Kidney capillary endothelial cell (primary cell): ENCODE data around the gene FABP3.
"Not testable (repeated sequence)": the region's sequence is repeated elsewhere in the genome, so short reads cannot be mapped to it uniquely, and the experiment has no call there.

Experiments used
- DNase-seq: peaks from one replicate; pipeline ENCODE4 v3.0.0-alpha.2; 2018; ENCODE audit warnings: low spot score

The FABP3 gene

DNA sequence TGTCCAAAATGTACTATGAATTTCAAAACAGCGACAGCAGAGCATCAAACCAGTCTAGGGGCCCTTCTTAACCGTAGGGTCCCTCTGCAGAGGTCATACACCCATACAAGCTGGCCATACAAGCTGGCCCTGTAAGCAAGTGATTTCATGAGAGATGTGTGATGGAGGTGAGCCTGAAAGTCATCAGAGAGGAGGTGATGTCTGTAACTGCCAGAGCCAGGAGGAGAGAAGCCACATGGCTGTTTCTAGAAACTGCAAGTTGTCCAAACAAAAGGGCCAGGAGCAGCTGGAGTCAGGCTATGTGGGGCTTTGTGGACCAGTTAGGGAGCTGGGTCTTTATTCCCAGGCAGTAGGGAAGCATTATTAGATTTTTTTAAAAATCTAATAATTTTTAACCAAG is 25.4 kb upstream of the FABP3 start:
- DNase-seq, result no peak

DNA sequence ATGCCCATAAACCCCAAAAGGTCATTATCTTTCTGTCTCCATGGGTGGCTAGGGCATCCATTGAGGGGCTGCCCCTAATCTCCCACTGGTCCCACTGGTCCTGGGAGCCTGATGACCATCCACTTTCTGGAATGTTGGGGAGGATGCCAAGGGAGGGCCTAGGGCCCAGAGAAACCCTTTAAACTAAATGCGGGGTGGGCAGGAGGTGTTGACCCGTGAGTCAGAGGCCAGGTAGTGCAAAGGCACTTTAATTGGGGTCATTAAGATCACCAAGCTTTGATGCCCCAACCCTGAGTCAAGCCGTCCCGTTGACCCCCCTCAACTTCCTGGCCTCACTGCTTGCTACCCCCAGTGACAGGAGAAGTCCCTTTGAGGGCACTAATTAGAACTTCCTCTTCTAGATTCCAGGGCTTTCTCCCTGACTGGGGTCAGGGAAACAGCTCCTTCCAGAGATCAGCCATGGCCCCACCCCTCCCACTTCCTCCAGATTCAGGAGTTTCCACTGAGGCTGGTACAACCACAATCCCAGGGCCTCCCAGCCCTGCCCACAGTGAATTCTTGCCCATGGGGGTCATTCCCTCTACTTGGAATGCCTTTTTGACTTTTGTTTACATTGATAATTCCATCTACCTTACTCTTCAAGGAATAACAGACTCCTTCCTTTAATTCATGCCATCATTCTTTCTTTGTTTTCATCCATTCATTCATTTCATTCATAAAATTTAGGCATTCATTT is 24.7 kb upstream of the FABP3 start:
- no peak for DNase-seq

DNA sequence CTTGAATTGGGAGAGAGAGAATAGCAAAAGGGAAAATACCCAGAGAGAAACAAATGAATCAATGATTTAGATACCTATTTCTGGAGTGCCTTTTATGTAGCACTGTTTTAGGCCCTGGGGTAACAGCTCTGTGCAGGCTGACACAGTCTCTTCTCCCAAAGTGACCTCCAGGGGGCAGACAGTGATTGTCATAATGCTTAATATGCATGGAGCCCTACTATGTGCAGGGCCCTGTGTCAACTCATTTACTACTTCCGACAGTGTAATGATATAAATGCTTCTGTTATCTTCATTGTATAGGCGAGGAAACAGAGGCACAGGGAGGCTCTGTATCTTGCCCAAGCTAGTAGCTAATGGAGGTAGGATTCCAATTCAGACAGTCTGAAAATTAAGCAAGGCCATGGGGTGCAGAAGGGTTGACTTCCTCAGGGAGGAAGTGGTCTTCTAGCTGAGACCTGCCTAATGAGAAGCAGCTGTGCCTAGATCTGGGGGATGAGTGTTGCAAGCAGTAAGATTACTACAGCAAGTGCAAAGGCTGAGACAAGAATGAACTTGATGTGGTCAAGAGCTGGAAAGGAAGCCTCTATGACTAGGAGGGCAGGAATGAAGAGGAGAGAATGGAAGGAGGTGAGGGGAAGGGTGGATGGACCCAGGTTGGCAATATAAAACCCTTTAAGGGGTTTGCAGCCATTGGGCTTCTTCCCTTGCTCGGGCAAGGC is 23.9 kb upstream of the FABP3 start:
- DNase-seq, result no peak

DNA sequence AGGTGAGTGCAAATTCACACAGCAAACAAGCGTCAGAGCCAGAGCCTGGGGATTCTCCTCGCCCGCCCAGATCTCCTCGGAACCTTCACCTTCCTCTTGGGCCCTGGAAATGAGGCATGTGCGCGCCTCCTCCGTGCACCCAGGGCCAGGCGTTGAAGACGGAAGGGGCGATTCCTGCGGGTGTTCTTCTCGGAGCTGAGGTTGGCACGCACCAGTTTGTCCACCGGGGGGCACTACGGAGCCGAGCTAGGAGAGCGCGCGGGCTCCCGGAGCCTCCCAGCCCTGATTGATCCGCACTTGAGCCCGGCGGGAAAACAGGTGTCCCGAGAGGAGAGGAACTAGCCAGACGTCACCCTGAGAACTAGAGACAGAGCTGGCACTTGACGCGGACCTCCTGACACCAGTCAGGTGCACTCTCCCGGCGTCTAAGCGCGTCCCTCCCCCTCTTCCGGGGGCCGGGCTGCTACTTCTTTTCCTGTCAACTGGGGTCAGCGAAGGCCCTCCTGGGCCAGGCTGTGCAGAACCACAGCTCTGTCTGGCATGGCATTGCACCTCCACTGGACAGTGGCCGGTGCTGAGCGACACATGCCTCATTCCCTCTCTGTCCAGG is 21.8 kb upstream of the FABP3 start:
- peak; percentile 68 for DNase-seq

DNA sequence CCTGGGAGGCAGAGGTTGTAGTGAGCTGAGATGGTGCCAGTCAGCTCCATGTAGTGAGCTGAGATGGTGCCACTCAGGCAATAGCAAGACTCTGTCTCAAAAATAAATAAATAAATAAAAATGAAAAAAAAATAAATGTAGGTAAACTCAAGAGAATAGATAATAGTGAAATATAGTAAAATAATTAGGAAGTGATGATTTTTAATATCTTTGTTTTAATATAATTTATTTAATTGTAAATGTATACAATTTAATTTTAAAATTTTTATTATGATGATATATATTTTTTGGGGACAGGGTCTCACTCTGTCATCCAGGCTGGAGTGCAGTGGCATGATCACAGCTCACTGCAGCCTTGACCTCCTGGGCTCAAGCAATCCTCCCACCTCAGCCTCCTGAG is 20.6 kb upstream of the FABP3 start:
- DNase-seq, result no peak

DNA sequence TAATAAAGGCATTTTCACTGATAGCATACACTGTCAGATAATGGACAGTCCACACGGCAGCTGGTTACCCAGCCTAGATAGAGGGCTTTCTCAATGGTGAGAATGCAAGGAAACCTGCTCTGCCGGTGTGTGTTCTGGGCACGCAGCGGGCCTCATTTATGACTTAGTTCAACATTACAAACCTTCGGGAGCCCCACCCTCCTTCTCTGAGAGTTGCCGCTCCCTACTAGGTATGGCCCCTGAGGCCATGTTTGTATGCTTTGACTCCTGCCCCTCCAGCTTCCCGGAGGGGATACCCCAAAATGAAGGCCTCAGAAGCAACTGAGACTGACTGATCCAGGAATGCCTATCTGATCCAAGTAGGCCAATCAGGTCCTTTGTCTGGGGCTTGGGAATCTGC is 17.2 kb upstream of the FABP3 start:
- no peak for DNase-seq

DNA sequence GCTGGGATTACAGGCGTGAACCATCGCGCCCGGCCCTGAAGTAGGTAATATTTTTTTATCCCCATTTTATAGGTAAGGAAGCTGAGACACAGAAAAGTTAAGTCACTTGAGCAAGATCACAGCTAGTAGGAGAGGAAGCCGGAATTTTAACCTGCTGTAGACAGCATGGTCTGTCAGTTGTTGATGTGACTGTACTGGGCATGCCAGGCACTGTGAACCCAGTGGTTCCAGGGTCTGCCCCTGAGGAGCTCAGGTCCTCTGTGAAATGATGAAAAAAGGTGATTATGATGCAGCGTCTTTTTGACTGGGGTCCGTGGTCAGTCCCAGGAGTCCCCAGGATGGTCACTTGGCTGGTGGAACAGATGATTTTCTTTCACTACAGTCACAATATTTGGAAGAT is 16.7 kb upstream of the FABP3 start:
- DNase-seq, result no peak

DNA sequence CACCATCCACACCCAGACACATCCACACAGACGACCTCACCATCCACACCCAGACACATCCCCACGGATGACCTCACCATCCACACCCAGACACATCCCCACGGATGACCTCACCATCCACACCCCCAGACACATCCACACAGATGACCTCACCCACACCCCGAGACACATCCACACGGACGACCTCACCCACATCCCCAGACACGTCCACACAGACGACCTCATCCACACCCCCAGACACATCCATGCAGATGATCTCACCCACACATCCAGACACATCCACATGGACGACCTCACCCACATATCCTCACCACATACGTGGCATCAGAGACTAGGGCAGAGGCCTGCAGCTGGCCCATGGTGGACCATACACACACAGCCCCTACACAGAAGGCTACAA is 14.7 kb upstream of the FABP3 start:
- no peak for DNase-seq

DNA sequence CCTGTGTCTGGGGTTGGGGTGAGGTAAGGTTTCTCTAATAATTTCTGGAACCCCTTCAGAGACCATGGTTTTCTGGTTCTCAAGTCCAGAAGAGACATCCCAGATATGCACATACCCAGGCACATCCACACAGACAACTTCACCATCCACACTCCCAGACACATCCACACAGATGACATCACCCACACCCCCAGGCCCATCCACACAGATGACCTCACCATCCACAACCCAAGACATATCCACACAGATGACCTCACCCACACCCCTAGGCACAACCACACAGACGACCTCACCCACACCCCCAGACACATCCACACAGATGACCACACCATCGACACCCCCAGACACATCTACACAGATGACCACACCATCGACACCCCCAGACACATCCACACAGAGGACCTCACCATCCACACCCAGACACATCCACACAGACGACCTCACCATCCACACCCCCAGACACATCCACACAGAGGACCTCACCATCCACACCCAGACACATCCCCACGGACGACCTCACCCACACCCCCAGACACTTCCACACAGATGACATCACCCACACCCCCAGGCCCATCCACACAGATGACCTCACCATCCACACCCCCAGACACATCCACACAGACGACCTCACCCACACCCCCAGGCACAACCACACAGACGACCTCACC is 13.8 kb upstream of the FABP3 start:
- DNase-seq, result not testable (repeated sequence)

DNA sequence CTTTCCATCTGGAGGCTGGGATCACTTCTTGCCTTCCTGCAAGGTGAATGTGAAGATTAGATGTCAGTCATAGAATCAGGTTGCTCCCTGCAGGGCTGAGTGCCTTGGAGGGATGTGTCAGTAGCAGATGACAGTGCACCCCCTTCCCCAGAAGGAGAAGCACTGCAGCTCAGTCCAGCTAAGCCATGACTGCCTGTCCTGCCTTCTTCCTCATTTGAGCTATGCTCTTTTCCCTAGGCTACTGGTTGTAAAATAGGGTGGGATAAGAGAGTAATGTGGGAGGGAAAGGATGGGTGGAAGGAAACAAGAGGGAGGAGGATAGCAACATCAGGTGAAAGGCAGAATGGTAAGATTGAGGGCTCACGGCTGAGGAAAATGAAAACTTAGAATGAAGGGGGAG is 11.1 kb upstream of the FABP3 start:
- DNase-seq, result no peak

DNA sequence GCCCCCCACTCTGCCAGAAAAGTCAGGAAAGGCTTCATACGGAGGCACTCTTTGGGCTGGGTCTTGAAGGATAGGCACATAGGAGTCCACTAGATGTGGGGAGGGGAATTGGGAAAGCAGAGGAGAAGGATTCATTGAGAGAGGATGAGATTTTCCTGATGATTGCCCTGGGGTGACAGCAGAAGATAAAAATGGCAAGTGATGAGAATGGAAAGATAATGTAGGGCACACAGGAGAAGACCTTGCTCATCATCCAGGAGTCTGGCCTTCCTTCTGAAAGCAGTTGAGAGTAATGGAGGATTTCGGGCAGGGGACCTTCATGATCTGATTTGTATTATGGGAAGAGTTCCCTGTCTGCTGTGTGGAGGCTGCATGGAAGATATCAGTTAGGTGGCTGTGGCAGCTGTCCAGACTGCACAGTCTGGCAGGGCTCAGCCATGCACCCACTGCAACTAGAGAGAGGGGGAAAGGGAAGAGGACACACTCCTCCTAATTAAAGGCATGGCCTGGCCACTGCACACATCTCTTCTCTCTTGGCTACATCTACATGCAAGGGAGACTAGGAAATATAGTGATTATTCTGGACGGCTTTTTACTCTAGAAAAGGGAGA is 9.6 kb upstream of the FABP3 start:
- DNase-seq, result no peak

DNA sequence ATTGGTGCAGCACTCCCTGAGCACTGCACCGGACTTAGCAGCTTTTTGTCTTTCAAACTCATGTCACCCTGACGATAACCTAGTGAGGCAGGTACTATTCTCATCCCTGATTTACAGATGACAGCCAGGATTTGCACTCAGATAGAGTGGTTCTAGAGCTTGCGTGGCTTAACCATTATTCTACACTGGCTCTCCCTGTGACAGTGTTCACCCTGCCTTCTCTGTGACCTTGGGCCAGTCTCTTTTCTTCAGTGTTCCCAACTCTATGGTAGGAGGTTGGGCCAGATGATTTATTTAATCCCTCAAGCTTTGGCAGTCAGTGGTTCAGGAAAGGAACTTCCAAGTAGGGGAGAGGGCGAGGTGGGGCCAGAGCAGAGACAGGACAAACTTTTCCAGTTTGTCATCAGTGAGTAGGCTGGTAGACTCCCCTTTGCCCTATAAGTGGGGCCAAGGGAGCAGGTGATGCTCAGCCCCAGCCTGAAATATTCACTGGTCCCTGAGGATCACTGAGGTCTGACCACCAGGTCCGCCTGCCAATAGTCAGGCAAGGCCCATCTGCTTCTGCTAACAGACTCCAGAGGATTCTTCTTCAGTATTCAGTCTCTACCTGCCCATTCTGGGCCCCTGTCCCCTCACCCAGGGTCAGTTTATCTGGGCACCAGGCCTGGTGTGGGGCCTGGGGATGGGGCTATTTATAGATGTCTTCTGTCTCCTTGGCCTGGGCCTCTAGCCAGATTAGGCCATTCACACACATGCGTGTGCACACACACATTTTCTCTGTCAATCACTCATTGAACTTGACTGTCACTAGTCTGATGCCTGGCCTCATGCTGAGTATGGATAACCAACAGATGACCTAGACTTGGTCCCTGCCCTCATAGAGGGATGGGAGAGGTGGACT is 8.8 kb upstream of the FABP3 start:
- DNase-seq, result no peak

DNA sequence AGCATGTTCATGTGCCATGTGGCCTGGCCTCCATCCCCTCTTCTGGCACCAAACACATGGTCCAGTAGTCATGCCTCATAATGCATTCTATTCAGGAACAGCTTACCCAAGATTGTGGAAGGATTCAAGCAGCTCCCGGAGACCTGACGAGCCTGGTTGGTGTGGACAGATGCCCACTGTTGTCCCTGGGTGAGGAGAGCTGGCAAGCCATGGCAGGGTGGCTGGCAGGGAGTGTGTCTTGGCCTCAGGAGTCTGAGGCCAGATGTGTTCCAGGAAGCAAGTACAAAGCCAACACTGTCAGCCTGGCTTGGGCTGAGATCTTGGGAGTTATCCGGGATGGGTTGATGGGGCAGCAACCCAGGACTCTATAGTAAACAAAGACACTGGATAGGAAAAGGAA is 7.3 kb upstream of the FABP3 start:
- no peak for DNase-seq

DNA sequence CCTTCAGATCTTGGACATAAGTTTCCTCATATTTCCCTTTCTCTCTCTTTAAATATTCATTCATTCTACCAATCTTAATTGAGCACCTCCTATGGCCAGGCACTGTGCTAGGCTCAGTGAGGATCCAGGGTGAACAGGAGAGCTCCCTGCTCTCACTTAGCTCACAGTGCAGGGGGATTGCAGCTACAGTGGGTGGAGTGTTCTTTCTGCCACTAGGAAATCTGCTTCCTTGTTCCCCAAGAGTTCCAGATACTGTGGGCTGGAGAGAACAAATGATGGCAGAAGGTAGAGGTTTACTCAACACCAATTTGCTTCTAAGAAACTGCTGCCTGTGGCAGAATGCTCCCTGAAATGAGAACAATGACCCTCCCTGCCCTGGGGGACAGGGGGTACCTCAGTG is 5.1 kb upstream of the FABP3 start:
- DNase-seq, result no peak

DNA sequence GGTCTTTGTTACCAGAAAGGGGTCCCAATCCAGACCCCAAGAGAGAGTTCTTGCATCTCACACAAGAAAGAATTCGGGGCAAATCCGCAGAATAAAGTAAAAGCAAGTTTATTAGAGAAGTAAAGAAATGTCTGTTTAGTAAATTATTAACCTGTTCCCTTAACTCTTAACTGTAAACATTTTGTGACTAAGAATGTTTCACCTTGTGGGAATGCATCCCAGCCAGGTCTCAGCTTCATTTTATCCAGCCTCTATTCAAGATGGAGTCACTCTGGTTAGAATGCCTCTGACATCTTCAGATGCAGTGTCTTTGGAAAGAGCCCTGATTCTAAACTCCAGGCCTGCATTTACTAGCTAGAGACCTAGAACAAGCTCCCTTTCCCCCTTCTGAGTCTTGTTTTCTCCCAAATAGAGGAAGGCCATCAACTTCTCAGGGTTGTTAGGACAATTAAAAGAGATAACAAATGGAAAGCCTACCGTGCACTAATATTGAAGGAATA is 4.5 kb upstream of the FABP3 start:
- DNase-seq, result no peak

DNA sequence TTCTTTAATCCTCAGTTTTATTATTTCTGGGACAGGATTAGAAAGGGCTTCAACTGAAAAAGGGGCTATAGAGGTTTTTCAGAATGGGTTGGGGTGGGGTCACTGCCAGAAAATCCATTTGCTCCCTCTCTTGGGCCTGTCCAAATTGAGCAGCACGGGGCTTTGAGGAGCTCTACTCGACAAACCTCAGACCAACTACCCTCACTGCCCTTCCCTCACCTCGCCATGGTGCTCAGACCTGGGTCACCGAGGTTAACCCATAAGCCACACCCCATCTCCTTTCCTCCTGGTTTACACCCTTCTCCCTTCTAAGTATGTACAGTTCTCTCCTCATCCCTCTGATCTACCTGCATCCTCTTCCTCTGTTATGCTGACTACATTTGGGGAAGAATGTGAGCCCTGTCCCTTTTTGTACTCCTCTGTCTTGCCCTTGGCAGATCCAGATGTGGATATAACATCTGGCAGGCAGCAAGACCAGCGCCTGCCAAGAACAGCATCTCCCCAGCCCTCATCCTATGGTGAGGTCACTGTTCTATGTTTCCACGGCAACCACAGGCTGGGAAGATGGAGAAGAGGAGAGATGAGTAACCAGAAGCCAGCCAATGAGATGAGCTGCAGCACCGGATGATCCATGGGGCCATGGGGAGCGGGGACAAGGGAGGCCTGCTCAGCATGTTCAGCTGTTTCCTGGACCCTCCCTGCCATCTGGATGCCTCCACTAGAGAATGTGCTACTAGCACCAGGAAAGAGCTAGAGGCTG is 3.7 kb upstream of the FABP3 start:
- peak; percentile 99 for DNase-seq

DNA sequence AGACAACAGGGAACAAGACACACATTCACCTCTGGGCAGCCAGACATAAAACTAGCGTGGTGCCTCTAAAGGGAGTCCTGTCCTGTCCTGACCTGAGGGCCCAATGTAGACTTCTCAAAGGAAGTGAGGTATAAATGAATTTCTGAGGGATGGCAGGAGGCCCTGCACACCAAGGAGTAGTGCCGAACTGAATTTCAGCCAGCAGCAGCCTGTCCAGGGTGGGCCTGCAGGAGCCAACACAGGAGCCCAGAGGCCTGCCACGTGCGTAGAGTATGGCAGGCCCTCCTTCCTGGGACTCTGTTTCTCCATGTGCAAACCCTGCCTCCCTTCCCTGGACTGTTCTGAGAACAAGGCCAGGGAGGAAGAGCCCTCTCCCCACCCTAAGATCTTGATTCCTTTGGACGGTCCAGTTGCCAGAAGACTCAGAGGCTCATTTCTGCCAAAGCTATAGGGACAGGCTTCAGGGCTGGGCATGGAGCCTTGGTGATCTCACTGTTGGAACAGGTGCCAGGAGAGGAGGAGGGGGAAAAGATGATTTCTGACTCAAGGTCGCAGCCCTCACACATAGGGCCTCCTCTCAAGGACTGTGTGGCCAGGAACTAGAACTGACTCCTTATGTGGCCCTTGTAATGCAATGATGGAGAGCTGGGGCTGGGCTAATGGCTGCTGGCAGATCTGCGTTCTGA is 1.8 kb upstream of the FABP3 start:
- no peak for DNase-seq

DNA sequence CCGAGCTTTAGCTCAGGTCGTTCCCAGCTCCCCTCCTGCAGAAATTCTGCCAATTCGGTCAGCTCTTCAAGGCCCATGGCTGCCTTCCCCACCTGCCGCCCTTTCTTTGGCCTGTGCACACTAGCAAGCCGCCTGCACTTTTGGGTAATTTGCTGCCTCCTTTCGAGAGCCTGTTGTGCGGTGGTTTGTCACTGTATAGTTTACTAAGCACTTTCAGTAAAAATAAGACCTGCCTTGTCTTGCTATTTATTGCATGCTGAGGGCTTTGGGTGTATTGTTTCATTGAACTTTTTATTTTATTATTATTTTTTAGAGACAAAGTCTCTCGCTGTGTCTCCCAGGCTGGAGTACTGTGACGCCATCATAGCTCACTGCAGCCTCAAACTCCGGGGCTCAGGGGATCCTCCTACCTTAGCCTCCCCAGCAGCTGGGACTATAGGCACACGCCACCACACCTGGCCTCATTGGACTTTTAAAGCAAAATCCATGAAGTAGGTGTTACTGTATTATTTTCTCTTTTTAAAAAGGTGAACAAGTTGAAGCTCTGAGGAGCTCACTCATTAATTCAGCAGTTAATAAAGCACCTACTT is 1.1 kb upstream of the FABP3 start:
- DNase-seq, result no peak

DNA sequence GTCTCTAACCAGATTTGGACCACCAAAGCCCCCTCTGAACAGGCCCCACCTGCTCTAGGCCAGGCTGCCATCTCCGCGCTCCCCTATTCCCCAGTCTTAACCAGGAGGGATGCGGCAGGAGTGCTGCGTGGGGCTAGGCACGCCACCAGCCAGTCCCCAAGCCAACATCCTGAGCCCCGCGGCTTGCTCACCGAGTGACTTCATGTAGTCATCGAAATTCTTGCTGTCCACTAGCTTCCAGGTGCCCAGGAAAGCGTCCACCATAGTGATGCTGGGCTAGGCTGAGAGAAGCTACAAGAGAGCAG is 173 bp downstream of the FABP3 start:
- no peak for DNase-seq

DNA sequence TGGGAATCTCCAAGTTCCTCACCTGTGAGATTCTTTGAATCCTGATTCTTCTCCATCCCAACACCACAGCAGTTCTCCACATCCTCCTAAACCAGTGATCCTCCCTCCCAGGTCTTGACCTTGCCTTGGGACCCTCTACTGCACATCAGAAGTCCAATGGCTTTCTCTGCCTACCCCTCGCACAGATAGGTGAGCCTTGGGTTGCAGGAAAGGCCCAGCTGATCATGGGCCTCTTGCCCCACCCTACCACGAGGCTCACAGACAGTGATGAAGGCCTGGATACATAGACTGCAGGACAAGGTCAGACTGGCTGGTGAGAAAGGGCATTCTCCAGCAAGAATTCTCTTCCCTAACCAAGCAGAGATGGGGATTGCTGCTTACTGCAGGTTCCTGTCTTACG is 825 bp downstream of the FABP3 start:
- no peak for DNase-seq
